SKM-1 (cell line): ENCODE measurements around the gene ST8SIA2.

Experiments
- DNase-seq: peaks from one replicate; lab custom pipeline; 2025; ENCODE audit not compliant: unreplicated experiment; lab: John Stamatoyannopoulos, UW

The ST8SIA2 gene

GRCh38 chr15:92395098-92395635 is 1.5 kb downstream of the ST8SIA2 start:
- DNase-seq, result no peak

- DNase-seq, result no peak
Observed at GRCh38 chr15:92399271-92399950, 5.7 kb downstream of the ST8SIA2 start.

- DNase-seq, result no peak
Observed at GRCh38 chr15:92400573-92400972, 6.9 kb downstream of the ST8SIA2 start.

GRCh38 chr15:92400980-92401787 is 7.5 kb downstream of the ST8SIA2 start:
- no peak for DNase-seq

GRCh38 chr15:92402751-92403150 is 9.1 kb downstream of the ST8SIA2 start:
- no peak for DNase-seq

- no peak for DNase-seq
Observed at GRCh38 chr15:92405942-92406341, 12.3 kb downstream of the ST8SIA2 start.

- DNase-seq, result no peak
Observed at GRCh38 chr15:92407321-92407720, 13.6 kb downstream of the ST8SIA2 start.

GRCh38 chr15:92407916-92408315 is 14.2 kb downstream of the ST8SIA2 start:
- DNase-seq, result no peak

- no peak for DNase-seq
Observed at GRCh38 chr15:92409006-92409405, 15.3 kb downstream of the ST8SIA2 start.

- no peak for DNase-seq
Observed at GRCh38 chr15:92409521-92409920, 15.8 kb downstream of the ST8SIA2 start.

- DNase-seq, result no peak
Observed at GRCh38 chr15:92410537-92410936, 16.9 kb downstream of the ST8SIA2 start.

- DNase-seq, result no peak
Observed at GRCh38 chr15:92411256-92411655, 17.6 kb downstream of the ST8SIA2 start.

- DNase-seq, result no peak
Observed at GRCh38 chr15:92413510-92413909, 19.8 kb downstream of the ST8SIA2 start.

GRCh38 chr15:92415639-92416297 is 22.1 kb downstream of the ST8SIA2 start:
- DNase-seq, result no peak

GRCh38 chr15:92416557-92416956 is 22.9 kb downstream of the ST8SIA2 start:
- no peak for DNase-seq

GRCh38 chr15:92417716-92418115 is 24.0 kb downstream of the ST8SIA2 start:
- no peak for DNase-seq

GRCh38 chr15:92418864-92419263 is 25.2 kb downstream of the ST8SIA2 start:
- DNase-seq, result no peak

- no peak for DNase-seq
Observed at GRCh38 chr15:92421976-92422375, 28.3 kb downstream of the ST8SIA2 start.

GRCh38 chr15:92425578-92426225 is 32.0 kb downstream of the ST8SIA2 start:
- DNase-seq, result no peak

- no peak for DNase-seq
Observed at GRCh38 chr15:92429378-92430068, 35.8 kb downstream of the ST8SIA2 start.

- DNase-seq, result no peak
Observed at GRCh38 chr15:92430069-92430440, 36.4 kb downstream of the ST8SIA2 start.
